HG03097 (cell line): Measurements from ENCODE around the gene SUN5.

ENCODE experiments used
- ATAC-seq: cut with Tn5 transposase; IDR thresholded peaks from one replicate; pipeline ENCODE4 v1.9.1; 2021; ENCODE audit not compliant: unreplicated experiment, low FRiP score

The SUN5 gene

DNA sequence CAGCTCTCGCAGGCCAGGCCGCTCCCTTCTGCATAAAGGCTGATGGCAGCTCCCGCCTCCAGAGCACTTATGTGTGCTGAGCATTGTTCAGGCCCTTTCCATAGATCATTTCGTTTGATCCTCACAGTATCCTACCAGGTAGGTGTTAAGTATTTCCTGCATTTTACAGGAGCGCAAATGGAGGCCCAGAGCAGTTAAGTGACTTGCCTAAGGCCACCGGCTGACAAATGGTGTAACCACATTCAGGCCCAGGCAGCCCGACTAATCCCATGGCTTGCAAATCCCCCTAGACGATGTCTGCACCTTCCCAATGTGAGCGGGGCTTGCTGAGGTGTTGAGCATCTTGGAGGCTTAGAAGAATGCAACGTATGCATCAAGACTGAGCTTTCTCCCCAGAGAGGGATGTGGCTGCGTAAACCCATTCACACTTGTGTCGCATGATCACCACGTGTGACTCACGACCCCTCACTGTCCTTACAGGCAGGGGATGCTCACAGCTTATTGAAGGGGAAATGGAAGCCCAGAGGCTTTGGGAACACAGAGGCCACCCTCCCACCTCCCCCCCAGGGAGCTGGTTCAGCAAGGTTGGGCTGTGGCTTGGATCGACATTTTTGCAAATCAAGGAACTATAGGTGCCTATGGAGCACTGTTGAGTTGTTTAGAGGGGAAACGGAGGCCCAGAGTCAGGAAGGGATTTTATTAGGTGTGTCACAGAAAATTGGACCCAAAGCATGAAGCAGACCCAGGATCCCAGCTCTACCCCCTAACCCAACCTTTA lies 10.3 kb upstream of the SUN5 start:
- no peak for ATAC-seq

DNA sequence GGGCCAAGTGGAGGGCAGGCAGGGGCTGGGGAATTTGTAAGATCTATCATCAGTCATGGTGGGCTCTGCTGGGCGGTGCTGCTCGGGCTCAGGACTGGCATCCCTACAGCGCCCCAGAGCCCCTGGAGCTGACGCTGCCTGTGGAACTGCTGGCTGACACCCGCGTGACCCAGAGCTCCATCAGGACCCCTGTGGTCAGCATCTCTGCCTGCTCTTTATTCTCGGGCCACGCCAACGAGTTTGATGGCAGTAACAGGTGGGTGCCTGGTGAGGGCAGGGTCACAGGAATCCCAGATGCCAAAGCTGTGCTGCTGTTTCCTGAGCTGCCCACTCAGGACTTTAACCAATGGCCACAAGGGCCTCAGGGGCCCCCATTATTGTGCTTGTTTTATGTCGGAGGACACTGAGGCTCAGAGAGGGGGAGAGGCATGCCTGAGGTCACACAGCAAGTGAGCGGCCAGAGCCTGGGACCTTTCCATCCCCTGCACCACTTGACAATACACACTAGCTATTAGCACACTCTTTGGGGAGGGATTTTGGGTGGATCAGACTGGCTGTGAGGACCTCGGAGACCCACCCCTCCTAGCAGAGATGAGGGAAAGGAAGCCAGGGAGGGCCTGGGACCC lies 9.6 kb upstream of the SUN5 start:
- ATAC-seq: no peak

DNA sequence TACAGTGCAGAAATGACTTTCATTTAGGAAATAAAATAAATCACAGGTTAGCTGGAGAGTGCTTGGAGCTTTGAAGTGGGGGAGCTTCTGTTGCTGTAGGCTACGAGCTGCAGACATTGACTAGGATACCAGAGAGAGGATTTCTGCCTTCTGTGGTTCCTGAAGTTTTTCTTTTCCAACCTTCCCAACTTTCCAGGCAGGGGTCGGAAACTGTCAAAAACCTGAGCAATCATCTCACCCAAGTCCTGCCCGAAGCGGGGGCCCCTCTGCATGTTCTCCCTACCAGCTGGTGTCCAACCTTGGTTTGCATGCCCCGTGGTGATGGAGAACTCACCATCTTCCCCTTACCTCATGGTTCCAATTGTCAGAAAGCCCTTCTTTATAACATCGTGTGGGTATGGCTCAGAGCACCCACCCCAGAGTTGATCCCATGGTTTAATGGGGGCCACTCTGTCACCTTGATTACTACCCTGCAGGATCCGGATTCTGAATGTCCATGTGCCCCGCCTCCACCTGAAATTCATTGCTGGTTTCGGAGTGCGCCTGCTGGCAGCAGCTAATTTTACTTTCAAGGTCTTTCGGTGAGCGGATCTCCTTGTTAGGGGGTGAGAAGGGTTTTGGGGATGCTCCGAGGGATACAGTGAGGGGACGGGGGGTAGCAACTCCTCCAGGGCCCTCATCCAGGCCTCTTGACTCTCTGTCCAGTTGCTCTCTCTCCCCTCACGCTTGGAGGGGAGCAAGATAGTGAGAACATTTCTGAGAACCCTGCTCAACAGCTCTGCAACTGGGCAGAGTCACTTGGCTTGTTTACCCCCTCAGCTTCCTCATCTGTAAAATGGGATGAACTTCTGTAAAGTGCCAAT lies 8.3 kb upstream of the SUN5 start:
- no peak for ATAC-seq

DNA sequence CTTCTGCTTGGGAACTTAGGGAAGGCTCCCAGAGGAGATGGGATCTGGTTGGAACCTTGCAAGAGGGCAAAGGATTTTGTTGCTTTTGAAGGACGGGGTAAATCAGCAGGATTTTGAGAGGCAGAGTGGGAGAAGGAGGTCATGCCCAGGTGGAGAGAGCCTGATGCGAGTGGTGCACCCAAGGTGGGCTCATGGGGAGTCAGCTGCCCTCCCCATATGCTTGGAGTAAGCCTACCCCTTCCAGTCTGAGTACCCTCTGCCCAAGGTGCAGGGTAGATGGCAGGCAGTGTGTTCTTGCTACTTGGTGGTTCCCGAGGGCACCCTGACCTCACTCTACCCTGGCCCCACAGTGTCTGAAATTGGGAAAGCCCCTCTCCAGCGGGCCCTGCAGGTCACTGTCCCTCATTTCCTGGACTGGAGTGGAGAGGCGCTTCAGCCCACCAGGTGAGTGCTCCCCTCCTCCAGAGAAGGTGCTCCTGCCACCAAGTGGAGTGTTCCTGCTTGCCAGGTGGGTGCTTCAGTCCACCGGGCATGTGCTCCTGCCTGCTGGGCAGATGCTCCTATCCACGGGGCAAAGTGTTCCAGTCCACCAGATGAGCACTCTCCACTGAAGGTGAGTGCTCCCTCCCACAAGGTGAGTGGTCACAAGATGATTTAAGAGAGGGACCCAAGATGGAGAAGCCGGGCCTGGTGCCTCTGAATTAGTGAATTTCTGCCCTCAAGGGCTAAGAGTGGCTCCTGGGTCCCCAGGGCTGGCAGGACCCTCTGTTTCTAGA lies 6.6 kb upstream of the SUN5 start:
- ATAC-seq: no peak

DNA sequence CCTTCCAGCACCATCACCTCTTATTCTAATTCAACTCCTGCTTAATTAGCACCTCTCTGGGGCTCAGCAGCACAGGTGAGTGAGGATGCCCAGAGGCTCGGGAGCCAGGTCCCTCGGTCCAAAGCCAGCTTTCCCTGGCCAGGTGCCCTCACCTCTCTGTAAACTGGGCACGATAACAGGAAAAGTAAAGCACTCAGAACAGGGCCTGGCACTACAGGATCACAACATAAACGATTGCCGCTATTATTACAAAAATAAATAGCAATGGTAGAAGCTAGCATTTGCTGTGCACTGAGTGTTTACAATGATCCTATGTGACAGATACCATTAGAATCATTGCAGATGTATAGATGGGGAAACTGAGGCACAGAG lies 5.9 kb upstream of the SUN5 start:
- no peak for ATAC-seq

DNA sequence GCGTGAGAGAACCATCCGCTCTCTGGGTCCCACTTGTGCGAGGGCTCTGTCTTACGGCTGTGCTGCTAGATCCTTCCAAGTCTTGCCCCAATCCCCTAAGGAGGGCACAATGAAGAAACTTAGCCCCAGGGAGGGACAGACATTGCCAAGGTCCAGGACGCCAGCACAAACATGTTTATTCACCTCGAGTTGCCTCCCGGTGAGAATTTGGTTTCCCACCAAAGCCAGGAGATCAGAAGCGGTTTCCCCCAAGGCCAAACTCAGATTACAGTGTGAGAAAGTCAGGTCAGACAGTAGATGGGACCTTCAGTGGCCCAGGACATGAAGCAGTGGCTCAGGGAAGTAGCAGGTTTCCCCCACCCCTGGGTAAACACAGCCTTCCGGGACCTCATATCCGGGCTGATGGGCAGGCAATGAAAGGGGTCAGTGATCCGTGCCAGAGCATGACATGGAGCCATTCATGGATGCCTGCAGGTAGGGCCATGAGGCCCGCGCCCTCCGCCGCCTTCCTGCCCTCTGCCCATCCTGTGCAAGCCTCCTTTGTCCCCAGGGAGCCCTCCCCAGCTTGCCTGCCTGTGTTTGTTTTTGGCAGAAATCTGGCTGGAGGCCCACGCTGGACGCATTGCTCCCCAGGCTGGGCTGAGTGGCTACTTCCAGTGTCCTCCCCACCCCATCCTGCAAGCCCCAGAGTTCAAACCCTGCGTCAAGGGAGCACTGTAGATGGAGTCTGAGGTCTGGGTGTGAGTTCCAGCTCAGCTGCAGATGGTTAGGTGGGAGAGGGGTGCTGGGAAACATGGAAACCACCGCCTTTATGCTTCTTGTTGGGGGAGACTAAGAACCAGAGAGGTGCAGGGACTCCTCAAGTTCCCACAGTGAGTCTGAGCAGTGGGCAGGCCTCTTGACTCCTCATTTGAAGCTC lies 5.2 kb upstream of the SUN5 start:
- ATAC-seq: no peak

DNA sequence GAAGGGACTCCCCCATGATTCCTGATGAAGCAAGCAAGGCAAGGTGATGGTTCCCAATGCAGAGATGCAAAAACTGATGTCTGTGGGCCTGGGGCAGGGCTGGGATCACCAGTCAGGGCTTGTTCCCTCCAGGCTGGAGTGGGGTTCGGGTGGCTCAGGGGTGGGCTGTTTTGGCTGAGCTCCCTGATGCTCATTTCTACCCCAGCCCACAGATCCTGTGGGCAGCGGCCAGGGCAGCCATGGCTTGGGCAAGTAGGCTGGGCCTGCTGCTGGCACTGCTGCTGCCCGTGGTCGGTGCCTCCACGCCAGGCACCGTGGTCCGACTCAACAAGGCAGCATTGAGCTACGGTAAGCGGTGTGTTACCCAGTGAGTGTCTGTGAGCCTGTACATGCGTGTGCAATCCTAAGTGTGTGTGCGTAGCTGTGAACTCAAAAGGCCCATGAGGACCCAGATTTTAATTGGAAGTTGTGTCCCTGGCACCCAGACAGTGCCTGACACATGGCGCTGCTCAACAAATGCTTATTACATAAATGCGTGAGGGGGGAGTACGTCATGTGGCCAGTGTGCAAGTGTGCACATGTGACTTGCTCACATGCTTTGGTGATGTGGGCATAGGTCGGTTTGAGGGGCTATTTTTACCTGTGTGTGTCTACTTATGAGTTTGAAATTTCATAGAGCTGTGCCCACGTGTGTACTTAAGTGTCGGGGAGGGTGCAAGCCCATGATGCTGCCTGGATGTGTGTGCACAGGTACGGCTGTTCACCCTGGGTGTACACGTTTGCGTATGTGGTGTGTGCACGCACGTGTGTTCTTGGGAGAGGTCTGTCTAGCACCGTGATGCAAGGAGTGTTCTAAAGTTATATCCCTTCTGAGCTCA lies 4.3 kb upstream of the SUN5 start:
- no peak for ATAC-seq

DNA sequence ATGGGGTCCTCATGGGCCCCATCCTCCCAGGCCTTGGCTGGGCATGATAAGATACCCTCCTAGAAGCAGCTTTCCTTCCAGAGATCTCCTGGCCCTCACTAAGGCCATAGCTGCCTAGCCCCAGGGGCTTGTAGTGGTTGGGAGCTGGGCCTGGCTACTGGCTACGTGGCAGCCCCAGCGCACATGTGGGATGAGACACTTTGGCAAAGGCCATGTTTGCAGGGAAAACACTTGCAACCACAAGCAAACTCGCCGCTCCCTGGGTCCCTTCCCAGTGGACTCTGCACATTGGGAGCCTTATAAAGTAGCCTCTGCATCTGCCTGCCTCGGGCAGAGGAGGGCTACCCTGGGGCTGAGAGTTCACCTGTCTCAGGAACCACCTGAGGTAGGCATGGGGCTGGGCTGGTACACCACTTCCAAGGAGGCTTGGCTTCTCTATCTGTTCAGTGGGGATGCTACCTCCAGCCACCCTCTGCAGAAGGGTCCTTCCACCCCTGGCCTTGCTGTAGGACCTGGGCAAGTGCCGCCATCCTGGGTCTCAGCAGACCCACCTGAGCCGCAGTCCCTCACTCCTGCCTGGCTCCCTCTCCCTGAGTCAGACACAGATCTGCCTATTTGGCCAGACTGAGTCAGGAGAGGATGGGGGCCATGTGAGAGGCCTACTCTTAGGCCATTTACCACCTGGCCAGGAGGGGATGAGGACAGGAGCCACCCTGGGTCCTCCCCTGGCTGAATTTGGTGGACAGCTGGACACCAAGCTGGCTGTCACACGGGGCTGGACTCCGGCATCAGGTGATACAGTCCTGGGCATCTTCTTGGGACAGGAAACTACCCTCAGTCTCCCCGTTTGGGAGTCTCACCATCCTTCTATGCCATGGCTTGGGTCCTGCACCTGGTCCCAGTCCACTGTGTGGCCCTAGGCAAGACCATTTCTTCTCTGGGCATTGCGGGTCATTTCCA lies 3.4 kb upstream of the SUN5 start, which contains the start of gene BPIFB2:
TSS of gene BPIFB2 (plus strand) at position 329 of the 960 bp plus-strand sequence. CDS start 871 bp downstream, outside the sequence.
- ATAC-seq: no peak

DNA sequence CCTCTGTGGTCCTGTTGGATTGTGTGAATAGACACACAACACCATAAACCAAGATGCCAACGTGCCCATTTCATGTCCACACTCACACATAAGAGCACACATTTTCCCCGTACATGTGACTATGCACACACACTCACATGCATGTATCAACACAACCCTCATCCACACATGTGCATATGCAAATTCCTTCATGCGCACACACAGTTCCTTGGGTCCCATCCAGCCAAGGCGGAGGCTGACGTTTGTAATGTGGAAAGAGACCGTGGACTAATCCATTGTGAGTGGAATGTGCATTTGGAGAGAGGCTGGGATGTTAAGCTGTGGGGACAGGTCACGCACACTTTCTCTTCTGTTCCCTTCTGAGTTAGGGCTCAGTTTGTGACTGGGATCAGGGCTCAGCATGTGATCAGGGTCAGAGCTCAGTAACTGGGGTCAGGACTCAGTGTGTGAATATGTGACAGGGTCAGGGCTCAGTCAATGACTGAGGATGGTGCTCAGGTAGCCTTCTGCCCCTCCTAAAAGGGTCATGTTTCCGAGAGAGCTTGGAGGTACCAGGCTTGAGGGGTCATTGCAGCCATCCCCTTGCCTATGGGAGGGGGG lies 2.6 kb upstream of the SUN5 start:
- ATAC-seq: no peak

DNA sequence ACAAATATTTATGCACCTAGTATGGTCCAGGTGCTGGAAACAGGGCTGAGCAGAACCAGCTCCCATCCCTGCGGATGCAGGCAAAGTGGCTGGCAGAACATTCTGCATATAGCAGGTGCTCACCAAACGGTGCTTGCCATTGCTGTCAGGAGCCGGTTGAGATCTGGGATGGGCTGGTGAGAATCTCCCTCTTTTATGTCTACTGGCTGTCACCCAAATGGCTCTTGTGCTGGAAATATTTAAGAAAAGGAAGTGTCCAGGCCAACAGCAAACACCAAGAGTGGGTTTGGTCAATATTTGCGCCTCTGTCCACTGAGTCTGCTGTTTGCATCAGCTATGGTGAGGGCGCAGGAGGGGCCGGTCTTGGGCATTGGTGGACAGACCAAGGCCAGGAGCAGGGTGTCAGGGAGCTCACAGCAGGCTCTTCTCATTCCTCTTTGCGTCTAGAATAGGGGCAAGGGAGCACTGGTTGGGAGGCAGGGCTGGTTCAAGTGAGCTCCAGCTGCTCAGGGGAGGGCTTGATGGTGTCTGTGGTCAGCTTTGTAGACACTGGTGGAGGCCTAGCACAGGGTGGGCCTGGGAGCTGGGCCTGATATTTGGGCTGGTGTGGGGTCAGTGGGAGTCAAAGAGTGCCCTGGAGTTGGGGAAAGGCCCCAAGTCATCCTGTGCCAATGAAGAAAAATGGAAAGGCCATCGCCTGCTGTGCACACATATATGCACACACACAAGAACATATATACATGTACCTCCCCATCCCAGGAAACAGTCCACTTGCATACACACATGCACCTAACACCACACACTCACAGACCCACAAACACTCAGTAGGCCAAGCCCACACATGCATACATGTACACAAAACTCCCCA lies 1.9 kb upstream of the SUN5 start:
- ATAC-seq: no peak

DNA sequence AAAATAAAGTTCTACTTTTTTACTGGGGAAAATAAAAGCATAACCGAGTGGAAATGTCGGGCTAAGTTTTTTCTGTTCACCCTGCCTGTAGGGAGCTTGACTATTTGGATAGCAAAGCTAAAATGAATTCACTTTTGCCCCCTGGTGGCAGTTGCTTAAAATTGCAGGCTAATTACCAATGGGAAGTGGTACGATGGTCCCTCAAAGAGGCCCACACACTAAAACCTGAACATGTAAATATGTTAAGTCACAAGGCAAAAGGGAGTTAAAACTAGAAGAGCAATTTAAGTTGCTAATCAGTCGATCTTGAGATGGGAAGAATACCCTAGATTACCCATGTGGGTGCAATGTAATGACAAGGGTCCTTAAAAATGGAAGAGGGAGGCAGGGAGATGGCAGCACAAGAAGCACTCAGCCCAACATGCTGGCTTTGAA lies 916 bp upstream of the SUN5 start:
- no peak for ATAC-seq

DNA sequence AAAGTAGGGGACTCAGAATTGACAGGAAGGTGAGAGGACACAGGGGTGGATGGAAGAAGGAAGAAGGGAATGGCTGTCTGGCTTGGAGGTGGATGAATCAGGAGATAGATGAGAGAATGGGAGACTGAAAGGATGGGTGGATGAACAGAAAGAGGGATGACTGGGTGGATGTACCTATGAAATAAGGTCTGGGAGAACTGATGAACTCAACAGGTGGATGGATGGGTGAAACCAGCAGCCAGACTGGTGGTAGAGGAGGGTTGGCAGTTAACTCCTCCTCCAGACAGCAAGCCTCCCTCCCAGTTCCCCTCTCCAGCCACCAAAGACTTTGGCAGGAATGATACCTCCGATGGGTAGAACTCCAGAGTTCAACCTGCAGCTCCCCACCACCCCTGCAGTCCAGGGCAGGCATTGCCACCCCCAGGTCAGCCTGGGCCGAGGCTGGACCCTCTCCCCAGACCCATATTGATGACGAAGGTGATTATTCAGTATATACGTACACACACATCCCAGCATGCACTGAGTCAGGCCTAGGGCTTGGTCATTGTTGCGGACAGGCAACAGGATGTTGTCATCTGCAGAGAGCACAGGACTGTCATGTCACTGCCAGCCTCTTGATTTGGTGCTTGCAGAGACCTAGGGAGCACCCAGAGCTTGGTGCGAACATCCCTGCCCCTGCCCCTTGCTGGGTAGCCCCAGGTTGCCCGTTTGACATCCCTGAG lies 2.0 kb downstream of the SUN5 start:
- ATAC-seq: no peak

DNA sequence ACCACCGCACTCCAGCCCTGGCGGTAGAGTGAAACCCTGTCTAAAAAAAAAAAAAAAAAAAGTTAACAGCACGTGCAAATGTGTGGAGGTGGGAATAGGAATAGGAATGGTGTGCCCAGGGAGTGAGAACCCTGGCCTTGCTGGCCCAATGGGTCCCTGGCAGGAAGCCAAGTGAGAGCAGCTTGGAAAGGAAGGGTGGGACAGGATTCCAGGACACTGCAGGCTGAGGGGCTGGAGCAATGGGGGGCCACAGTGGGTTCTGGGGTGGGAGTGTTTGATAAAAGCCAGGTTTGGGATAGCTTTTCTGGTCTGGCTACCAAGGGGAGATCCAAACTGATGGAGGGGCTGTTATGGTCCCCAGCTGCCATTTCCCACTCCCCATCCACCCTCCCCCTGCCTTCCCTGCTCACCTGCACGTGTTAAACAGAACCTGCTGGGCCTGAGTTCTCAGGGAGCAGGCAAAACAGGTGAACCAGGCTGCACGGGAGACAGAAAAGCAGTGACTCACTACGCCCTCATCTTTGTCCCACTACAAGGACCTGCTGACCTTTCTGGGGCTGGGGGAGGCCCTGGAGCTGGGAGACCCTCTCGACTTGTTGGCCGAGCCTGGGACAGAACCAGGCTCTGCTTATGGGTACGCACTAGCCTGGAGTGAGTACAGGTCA lies 3.3 kb downstream of the SUN5 start:
- ATAC-seq: no peak

DNA sequence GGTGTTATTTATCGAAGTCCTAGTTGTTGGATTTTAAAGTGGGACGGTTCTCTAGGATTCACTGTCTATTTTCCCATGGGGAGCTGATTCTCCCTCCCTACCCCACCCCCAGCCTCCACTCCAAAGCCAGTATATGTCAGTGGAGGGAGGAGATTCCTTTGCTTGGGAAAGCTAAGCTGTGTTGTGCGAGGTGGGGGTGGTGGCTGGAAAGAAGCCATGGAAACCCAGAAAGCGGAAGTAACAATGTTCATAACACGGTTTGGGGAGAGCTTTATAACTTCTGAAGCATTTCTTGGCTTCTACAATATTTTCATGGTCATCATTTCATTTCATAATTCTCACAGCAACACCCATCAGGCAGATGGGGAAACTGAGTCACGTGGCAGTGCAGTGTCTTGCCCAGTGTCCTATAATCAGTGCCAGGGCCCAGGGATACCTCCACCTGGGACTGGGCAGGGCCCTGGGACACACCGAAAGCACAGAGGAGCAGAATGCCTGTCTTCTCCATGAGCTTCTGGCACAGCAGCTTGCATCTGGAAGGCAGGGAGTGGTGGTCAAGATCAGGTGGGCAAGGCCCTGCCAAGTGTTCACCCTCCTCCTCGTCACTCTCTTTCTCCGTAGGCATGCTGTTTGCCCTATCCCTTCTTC lies 4.5 kb downstream of the SUN5 start:
- ATAC-seq: no peak

DNA sequence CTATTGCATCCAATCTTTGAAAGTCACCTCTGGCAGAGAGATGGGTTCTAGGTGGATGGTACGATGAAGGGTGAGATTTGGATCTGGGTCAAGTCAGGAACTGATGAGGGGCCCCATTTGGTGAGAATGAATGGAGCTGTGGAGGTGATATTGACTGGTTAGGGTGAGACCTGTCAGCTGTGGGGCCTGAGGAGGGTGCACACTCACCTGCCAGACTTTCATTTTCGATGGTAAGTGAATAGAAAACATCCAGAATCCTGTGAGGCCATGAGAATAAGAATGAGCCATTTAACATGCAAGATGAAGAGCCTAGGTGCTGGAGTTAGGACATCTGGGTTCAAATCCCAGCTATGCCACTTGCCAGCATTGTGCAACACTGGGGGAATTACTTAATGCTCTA lies 6.8 kb downstream of the SUN5 start:
- ATAC-seq: no peak
